ENCODE measurements around the gene WDR88.

DNA sequence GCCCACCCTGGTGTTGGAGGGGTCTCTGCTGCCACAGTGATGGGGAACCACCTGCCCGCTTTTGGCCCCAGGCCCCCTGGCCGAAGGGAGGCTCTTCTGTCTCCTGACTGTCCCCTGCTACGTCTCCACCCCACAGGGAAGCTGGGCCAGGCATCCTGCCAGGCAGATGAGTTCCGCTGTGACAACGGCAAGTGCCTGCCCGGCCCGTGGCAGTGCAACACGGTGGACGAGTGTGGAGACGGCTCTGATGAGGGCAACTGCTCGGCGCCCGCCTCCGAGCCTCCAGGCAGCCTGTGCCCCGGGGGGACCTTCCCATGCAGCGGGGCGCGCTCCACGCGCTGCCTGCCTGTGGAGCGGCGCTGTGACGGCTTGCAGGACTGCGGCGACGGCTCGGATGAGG lies 73.2 kb downstream of the WDR88 start:
- no peak for TF ChIP-seq POLR2A (IDR thresholded peaks at IDR 0.05)
- TF ChIP-seq, protein P1, sequence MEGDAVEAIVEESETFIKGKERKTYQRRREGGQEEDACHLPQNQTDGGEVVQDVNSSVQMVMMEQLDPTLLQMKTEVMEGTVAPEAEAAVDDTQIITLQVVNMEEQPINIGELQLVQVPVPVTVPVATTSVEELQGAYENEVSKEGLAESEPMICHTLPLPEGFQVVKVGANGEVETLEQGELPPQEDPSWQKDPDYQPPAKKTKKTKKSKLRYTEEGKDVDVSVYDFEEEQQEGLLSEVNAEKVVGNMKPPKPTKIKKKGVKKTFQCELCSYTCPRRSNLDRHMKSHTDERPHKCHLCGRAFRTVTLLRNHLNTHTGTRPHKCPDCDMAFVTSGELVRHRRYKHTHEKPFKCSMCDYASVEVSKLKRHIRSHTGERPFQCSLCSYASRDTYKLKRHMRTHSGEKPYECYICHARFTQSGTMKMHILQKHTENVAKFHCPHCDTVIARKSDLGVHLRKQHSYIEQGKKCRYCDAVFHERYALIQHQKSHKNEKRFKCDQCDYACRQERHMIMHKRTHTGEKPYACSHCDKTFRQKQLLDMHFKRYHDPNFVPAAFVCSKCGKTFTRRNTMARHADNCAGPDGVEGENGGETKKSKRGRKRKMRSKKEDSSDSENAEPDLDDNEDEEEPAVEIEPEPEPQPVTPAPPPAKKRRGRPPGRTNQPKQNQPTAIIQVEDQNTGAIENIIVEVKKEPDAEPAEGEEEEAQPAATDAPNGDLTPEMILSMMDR (IDR thresholded peaks at IDR 0.05): no peak
- TF ChIP-seq EP300 (IDR thresholded peaks at IDR 0.05): no peak
